Effector memory CD8-positive, alpha-beta T cell (primary cell): Measurements from ENCODE around the gene ADPRM.

Source experiments
- ATAC-seq: fragments of 150-1000 bp; cut with Tn5 transposase; replicated peaks from 2 replicates; pipeline ENCODE4 v1.10.0; 2021; ENCODE audit warnings: mild to moderate bottlenecking, moderate library complexity
- DNase-seq, 3 experiments: peaks; one replicate each; pipeline ENCODE4 v3.0.0; 2021
- H3K27ac Mint-ChIP-seq, 2 donors: one replicate each; pipeline ENCODE4 v1.8.0; 2022; ENCODE audit warnings: mild to moderate bottlenecking in 2 of 2, mixed read lengths in 2 of 2, moderate library complexity in 2 of 2
- H3K27me3 Mint-ChIP-seq, 2 donors: one replicate each; pipeline ENCODE4 v1.8.0; 2022; ENCODE audit warnings: mixed read lengths in 2 of 2
- H3K36me3 Mint-ChIP-seq: one replicate; pipeline ENCODE4 v1.8.0; 2022; ENCODE audit warnings: mild to moderate bottlenecking, moderate library complexity, mixed read lengths; ENCODE audit not compliant: insufficient read depth
- H3K4me1 Mint-ChIP-seq, 2 donors: one replicate each; pipeline ENCODE4 v1.8.0; 2022; ENCODE audit warnings: low read depth in 2 of 2, mixed read lengths in 2 of 2
- H3K4me3 Mint-ChIP-seq, 2 donors: one replicate each; pipeline ENCODE4 v1.8.0; 2022; ENCODE audit warnings: mild to moderate bottlenecking in 2 of 2, mixed read lengths in 2 of 2, moderate library complexity in 2 of 2
- H3K9me3 Mint-ChIP-seq, 2 donors: one replicate each; pipeline ENCODE4 v1.8.0; 2022; ENCODE audit warnings: mixed read lengths in 2 of 2

Gene ADPRM

DNA sequence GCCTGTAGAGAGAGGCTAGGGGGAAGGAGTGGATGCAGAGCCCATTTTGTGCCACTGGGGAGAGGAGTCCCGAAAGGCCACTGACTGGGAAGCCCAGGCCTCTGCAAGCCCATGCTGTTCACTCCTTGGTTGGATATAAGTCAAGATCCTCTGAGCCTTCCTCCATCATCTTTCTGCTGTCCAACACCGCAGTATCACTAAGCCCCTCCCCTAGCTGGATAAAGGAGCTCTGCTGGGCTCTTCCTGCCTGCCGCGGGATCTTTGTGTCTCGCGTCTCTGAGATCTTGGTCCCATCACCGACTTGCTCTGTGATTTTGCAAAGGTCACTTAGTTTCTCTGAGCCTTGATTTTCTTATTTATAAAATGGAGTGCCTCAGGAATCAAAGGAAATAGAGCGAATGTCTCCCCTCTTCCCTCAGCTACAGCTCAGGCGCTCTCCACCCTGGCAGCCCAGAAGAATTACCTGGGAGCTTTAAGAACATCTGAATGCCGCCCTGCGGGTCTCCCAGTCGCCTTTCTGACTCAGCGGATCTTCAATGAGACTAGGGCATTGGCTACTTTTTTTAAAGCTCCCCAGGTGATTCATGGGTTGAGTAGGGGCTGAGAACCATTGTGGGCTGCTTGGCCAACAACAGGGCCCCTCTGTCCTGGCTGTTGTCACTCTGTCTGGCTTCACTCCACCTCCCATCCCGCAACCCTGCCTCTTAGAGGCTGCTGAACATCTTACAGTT is 57.6 kb downstream of the ADPRM start:
- DNase-seq (no peak), ATAC-seq (no peak)
- Mint-ChIP-seq H3K4me3 (no peak overlapping the region), H3K4me1 (no peaks in the 10 kb centered on the region), H3K36me3 (no peaks in the 10 kb centered on the region), H3K27ac (no peak overlapping the region), H3K9me3 (no peaks in the 10 kb centered on the region), H3K27me3 (peaks cover under 1 to 16% of the 10 kb centered on the region in 2 donors)

DNA sequence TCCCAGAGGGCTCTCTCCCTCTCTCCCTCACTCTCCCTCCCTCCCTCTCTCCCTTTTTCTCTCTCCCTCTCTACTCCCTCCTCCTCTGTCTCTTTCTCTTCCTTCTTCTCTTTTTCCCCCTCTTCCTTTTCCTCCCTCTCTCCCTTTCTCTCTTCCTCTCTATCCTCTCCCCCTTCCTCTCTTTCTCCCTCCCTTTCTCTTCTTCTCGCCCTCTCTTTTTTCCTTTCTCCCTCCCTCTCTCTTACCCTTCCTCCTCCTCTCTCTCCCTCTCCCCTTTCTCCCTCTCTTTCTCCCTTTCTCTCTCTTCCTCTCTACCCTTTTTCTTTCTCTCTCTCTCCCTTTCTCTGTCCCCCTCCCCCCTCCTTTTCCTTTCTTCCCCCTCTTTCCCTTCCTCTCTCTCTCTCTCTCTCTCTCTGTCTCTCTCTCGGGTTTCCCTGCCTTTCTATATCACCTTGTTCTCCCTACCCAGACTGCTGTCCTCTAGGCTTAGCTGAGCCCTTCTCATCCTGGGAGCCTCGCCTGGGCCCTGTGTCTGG is 58.3 kb downstream of the ADPRM start:
- Mint-ChIP-seq H3K4me3 (no peak overlapping the region), H3K9me3 (no peaks in the 10 kb centered on the region), H3K4me1 (no peaks in the 10 kb centered on the region), H3K27ac (no peak overlapping the region), H3K27me3 (peaks cover 0 to 19% of the 10 kb centered on the region in 2 donors), H3K36me3 (no peaks in the 10 kb centered on the region)
- ATAC-seq (no peak), DNase-seq (no peak)

DNA sequence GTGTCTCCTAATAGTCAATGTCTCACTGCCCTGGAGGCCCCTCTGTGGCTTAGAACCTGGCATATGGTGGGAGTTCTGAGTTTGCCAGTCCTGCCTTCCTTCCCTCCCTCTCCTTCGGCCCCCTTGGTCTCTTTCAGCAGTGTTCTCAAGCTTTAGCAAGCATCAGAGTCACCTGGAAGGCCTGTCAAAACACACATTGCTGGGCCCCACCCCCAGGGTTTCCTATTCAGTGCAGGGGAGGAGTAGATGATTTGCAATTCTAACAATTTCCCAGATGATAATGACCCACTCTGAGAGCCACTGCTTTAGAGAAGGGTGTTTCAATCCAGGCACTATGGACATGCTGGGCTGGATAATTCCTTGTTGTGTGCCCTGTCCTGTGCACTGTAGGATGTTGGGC is 58.8 kb downstream of the ADPRM start:
- Mint-ChIP-seq H3K9me3 (no peaks in the 10 kb centered on the region), H3K27me3 (peaks cover 0 to 24% of the 10 kb centered on the region in 2 donors), H3K4me3 (no peak overlapping the region), H3K27ac (no peak overlapping the region), H3K36me3 (no peaks in the 10 kb centered on the region), H3K4me1 (no peaks in the 10 kb centered on the region)
- ATAC-seq (no peak), DNase-seq (no peak)

DNA sequence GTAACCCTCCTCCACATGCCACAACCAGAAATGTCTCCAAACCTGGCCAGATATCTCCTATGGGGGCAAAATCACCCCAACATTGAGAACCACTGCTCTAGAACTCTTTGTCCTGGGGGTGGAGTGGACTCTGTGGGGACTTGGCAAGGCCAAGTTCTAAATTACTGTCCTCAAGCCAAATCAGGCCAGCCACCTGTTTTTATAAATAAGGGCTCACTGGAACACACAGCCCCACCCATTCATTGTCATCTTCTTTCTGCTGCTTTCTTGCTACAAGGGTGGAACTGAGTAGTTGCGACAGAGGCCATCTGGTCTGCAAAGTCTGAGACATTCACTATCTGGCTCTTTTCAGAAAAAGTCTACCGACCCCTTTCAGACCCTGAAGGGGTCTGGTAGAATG is 59.2 kb downstream of the ADPRM start:
- Mint-ChIP-seq H3K27ac (no peak overlapping the region), H3K4me1 (no peaks in the 10 kb centered on the region), H3K4me3 (no peak overlapping the region), H3K9me3 (no peaks in the 10 kb centered on the region), H3K36me3 (no peaks in the 10 kb centered on the region), H3K27me3 (peaks cover 2 to 29% of the 10 kb centered on the region in 2 donors)
- ATAC-seq (no peak), DNase-seq (no peak)

DNA sequence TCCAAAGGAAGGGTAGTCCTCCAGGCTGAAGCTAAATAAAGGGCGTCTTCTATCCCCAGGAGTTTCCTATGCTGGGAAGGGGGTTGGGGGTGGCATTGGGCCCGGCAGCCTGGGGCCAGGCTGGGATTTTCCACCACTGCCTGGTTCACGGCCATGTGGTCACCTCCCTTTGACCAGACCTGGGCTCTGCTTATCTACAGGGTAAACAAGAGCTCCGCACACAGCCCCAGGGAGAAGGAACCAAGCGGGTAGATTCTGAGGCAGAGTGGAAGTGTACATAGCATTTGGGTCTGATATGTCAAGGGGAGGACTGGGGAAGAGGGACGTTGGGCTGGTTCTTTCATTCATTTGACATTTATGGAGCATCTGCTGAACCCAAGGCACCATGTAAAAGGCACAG is 59.7 kb downstream of the ADPRM start:
- no peaks in the 10 kb centered on the region for H3K36me3 Mint-ChIP-seq
- H3K27me3 Mint-ChIP-seq = peaks cover 6 to 33% of the 10 kb centered on the region in 2 donors
- H3K4me1 Mint-ChIP-seq = no peaks in the 10 kb centered on the region
- ATAC-seq (no peak), DNase-seq (no peak)
- no peak overlapping the region for H3K27ac Mint-ChIP-seq
- no peak overlapping the region for H3K4me3 Mint-ChIP-seq
- no peaks in the 10 kb centered on the region for H3K9me3 Mint-ChIP-seq

DNA sequence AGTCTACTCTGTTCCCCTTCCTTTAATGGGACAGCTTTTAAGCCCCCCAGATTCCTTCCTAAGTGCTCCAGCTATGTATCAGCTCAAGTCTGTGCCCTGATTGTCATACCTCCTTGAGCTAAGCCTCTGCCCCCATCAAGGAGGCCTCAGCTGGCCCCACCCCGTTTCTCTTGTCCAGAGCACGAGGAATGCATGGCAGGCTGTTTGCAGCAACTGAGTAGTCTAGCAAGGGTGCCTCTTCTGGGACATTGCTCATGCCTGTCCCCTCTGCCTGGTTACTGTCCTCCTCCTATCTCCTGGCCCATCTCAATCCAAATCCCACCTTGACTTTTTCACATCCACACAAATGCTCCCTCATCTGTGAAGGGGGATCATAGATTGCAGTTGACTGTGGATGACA is 60.3 kb downstream of the ADPRM start:
- no peak for ATAC-seq
- Mint-ChIP-seq H3K36me3 (no peaks in the 10 kb centered on the region), H3K4me1 (no peaks in the 10 kb centered on the region), H3K4me3 (no peak overlapping the region), H3K9me3 (no peaks in the 10 kb centered on the region), H3K27ac (no peak overlapping the region), H3K27me3 (peaks cover 12 to 39% of the 10 kb centered on the region in 2 donors)
- no peak for DNase-seq

DNA sequence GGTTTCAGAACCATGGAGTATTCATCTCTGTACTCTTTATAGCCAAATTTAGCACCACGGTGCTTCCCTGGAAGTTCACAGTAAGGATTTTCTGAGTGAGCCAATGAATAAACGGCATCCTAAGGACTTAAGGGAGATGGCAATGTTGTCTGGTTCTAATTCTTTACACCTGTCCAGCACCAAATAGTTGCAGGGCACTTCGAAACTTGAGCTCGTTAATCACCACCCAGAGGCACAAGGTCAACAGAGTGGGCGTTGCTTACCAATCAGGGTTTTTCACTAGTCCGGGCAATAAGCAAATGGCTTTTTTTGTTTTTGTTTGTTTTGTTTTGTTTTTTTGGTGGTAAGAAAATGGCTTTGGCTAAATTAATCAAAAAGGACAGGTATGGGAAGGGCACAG is 60.7 kb downstream of the ADPRM start:
- H3K4me1 Mint-ChIP-seq = no peaks in the 10 kb centered on the region
- no peak for DNase-seq
- H3K9me3 Mint-ChIP-seq = no peaks in the 10 kb centered on the region
- no peak for ATAC-seq
- H3K4me3 Mint-ChIP-seq = no peak overlapping the region
- H3K27ac Mint-ChIP-seq = no peak overlapping the region
- no peaks in the 10 kb centered on the region for H3K36me3 Mint-ChIP-seq
- H3K27me3 Mint-ChIP-seq = peaks cover 12 to 42% of the 10 kb centered on the region in 2 donors
